Esophagus squamous epithelium (tissue), 4 donors: Measurements from ENCODE around the gene MTNR1B.

ENCODE experiments used
- CTCF ChIP-seq, 6 experiments: fragments of 450-650 bp in 4 of 6; fragments of 200-600 bp in 2 of 6; sonication (generic) in 2 of 6; IDR thresholded peaks; one replicate each; pipeline ENCODE4 v1.5.1; 2016 to 2019; ENCODE audit warnings: antibody characterized with exemption in 6 of 6, mild to moderate bottlenecking in 4 of 6, moderate library complexity in 4 of 6
- POLR2A ChIP-seq, 4 donors: fragments of 450-650 bp; IDR thresholded peaks; one replicate each; pipeline ENCODE4 v1.6.1; 2017; ENCODE audit warnings: antibody characterized with exemption in 4 of 4, mild to moderate bottlenecking in 4 of 4, moderate library complexity in 3 of 4

- TF ChIP-seq CTCF (IDR thresholded peaks at IDR 0.05) (no peak), POLR2A (IDR thresholded peaks at IDR 0.05) (no peak)
Observed at GRCh38 chr11:92969293-92969633, 188 bp upstream of the MTNR1B start.
